HG03175 (cell line): ENCODE data around the gene SCARF1.

ENCODE experiments used
- ATAC-seq: cut with Tn5 transposase; IDR thresholded peaks from one replicate; pipeline ENCODE4 v1.9.1; 2021; ENCODE audit warnings: mild to moderate bottlenecking, moderate library complexity; ENCODE audit not compliant: unreplicated experiment

Gene SCARF1

GRCh38 chr17:1628856-1629503 lies 16.6 kb downstream of the SCARF1 start:
- peak; percentile 54 for ATAC-seq

GRCh38 chr17:1627982-1628855 lies 17.3 kb downstream of the SCARF1 start, which contains the start of gene SLC43A2:
Gene SLC43A2, minus strand, starts transcription at chr17:1628834. Its CDS starts 960 bp downstream, at chr17:1627874.
- ATAC-seq, result peak; percentile 61

GRCh38 chr17:1627182-1627981 lies 18.1 kb downstream of the SCARF1 start:
- no peak for ATAC-seq

GRCh38 chr17:1626333-1626732 lies 19.2 kb downstream of the SCARF1 start:
- ATAC-seq, result no peak

- ATAC-seq, result no peak
Observed at GRCh38 chr17:1625581-1625980, 20.0 kb downstream of the SCARF1 start.

GRCh38 chr17:1625053-1625452 lies 20.5 kb downstream of the SCARF1 start:
- no peak for ATAC-seq

- ATAC-seq, result no peak
Observed at GRCh38 chr17:1624650-1625049, 20.9 kb downstream of the SCARF1 start.

- ATAC-seq, result no peak
Observed at GRCh38 chr17:1623057-1623630, 22.4 kb downstream of the SCARF1 start.

GRCh38 chr17:1621273-1621954 lies 24.1 kb downstream of the SCARF1 start:
- no peak for ATAC-seq

GRCh38 chr17:1620486-1620885 lies 25.0 kb downstream of the SCARF1 start:
- ATAC-seq, result no peak

- no peak for ATAC-seq
Observed at GRCh38 chr17:1617620-1618174, 27.8 kb downstream of the SCARF1 start.

- ATAC-seq, result no peak
Observed at GRCh38 chr17:1616101-1616500, 29.4 kb downstream of the SCARF1 start.

GRCh38 chr17:1612400-1612799 lies 33.1 kb downstream of the SCARF1 start:
- no peak for ATAC-seq

GRCh38 chr17:1611715-1612114 lies 33.8 kb downstream of the SCARF1 start:
- ATAC-seq, result no peak

- no peak for ATAC-seq
Observed at GRCh38 chr17:1608676-1609075, 36.9 kb downstream of the SCARF1 start.

- no peak for ATAC-seq
Observed at GRCh38 chr17:1607971-1608320, 37.6 kb downstream of the SCARF1 start.

GRCh38 chr17:1606352-1606985 lies 39.1 kb downstream of the SCARF1 start:
- ATAC-seq, result no peak

GRCh38 chr17:1605681-1606351 lies 39.7 kb downstream of the SCARF1 start:
- no peak for ATAC-seq

GRCh38 chr17:1604831-1605528 lies 40.6 kb downstream of the SCARF1 start:
- ATAC-seq, result no peak
